Endothelial cell of umbilical vein (primary cell): ENCODE data around the gene SLC44A3. TPM values are rescaled to one million over a fixed set of nuclear protein-coding genes. Genes with fewer than 3 reads are reported as not detected.

Experiments
- BruUV-seq: library from RNA; stranded (reverse); fragments of 400-500 nt; replicated peaks from 2 replicates; lab custom pipeline; 2021; lab: Mats Ljungman, UMichigan
- CTCF ChIA-PET: fragments of 300-600, 350-600 bp; sonication (Branson Sonifier 250); formaldehyde crosslinking; loops from one replicate; lab custom pipeline; 2021; ENCODE audit warnings: antibody characterized with exemption, inconsistent platforms; lab: Charles Lee
- POLR2A ChIA-PET: fragments of 300-600, 350-600 bp; sonication (Branson Sonifier 250); formaldehyde crosslinking; loops from one replicate; lab custom pipeline; 2021; ENCODE audit warnings: antibody characterized with exemption, inconsistent platforms; lab: Charles Lee
- DNase-seq: peaks from one replicate; pipeline ENCODE4 v3.0.0-alpha.2; 2011; ENCODE audit warnings: low read depth, low spot score
- FAIRE-seq: peaks from 2 replicates; lab custom pipeline; 2011; peaks lifted over from hg19 to GRCh38; lab: Jason Lieb, UNC
- H2AFZ ChIP-seq: 2 replicates; pipeline ENCODE4 v1.6.0; 2012; ENCODE audit warnings: low read depth, low read length, control low read depth, inconsistent platforms
- H3K27ac ChIP-seq: 2 replicates; pipeline ENCODE4 v1.5.1; 2011; ENCODE audit warnings: low read depth, mild to moderate bottlenecking, control low read depth, low read length, moderate library complexity; ENCODE audit not compliant: insufficient read depth
- H3K27me3 ChIP-seq, 2 experiments: 2 replicates each; pipeline versions ENCODE4 v1.6.0 to v1.6.1; 2011; ENCODE audit warnings: low read length in 2 of 2, mixed read lengths in 1 of 2; ENCODE audit not compliant: control insufficient read depth in 2 of 2, insufficient read depth in 2 of 2
- H3K36me3 ChIP-seq, 2 experiments: 2 replicates in 1 of 2; 3 replicates in 1 of 2; pipeline ENCODE4 v1.5.1; 2011; ENCODE audit warnings: low read length in 2 of 2, mild to moderate bottlenecking in 1 of 2, moderate library complexity in 1 of 2; ENCODE audit not compliant: control insufficient read depth in 2 of 2, insufficient read depth in 2 of 2; ENCODE audit errors: extremely low read depth in 1 of 2
- H3K4me1 ChIP-seq: 3 replicates; pipeline ENCODE4 v1.5.1; 2011; ENCODE audit warnings: mild to moderate bottlenecking, low read length; ENCODE audit not compliant: control insufficient read depth, insufficient read depth; ENCODE audit errors: extremely low read depth
- H3K4me2 ChIP-seq: 2 replicates; pipeline ENCODE4 v1.6.1; 2011; ENCODE audit warnings: low read length, control low read depth, mixed read lengths; ENCODE audit not compliant: insufficient read depth
- H3K4me3 ChIP-seq, 3 experiments: fragments of 200-600 bp in 1 of 3; sonication (generic), shearing (Covaris generic) in 1 of 3; replicated peaks in 1 of 3; 2 replicates each; pipeline ENCODE4 v1.5.1; 2011 to 2016; ENCODE audit warnings: control low read depth in 3 of 3, low read length in 3 of 3, mild to moderate bottlenecking in 2 of 3, inconsistent platforms in 1 of 3, low read depth in 1 of 3, moderate library complexity in 1 of 3; ENCODE audit not compliant: insufficient read depth in 1 of 3
- H3K79me2 ChIP-seq: 2 replicates; pipeline ENCODE4 v1.6.0; 2012; ENCODE audit warnings: low read length, inconsistent platforms; ENCODE audit not compliant: control insufficient read depth, insufficient read depth
- H3K9ac ChIP-seq: replicated peaks from 2 replicates; pipeline ENCODE3; 2011; ENCODE audit warnings: low read length, control low read depth; ENCODE audit not compliant: insufficient read depth; ENCODE audit errors: extremely low read depth
- H3K9me1 ChIP-seq: replicated peaks from 3 replicates; pipeline ENCODE4 v1.6.0; 2011; ENCODE audit warnings: mild to moderate bottlenecking, low read length; ENCODE audit not compliant: control insufficient read depth, insufficient read depth; ENCODE audit errors: extremely low read depth
- H3K9me3 ChIP-seq: replicated peaks from 2 replicates; pipeline ENCODE4 v1.5.1; 2012; ENCODE audit warnings: low read length, inconsistent platforms; ENCODE audit not compliant: control insufficient read depth, insufficient read depth
- H4K20me1 ChIP-seq: replicated peaks from 2 replicates; pipeline ENCODE3; 2011; ENCODE audit warnings: mild to moderate bottlenecking, low read length; ENCODE audit not compliant: control insufficient read depth, insufficient read depth; ENCODE audit errors: extremely low read depth
- EZH2 ChIP-seq: IDR thresholded peaks from 2 replicates; pipeline ENCODE4 v1.6.1; 2012; ENCODE audit warnings: borderline replicate concordance, low read depth, mild to moderate bottlenecking, moderate library complexity, low read length, inconsistent platforms; ENCODE audit not compliant: severe bottlenecking
- FOS ChIP-seq: IDR thresholded peaks from 2 replicates; pipeline ENCODE4 v1.6.1; 2011; ENCODE audit warnings: mild to moderate bottlenecking, low read length, moderate library complexity, borderline replicate concordance; ENCODE audit not compliant: insufficient read depth
- GATA2 ChIP-seq: IDR thresholded peaks from 2 replicates; pipeline ENCODE4 v1.7.0; 2011; ENCODE audit warnings: low read depth, mild to moderate bottlenecking, moderate library complexity, mixed read lengths, low read length; ENCODE audit not compliant: insufficient read length, insufficient read depth
- JUN ChIP-seq: IDR thresholded peaks from 2 replicates; pipeline ENCODE4 v1.6.1; 2011; ENCODE audit warnings: borderline replicate concordance, low read depth; ENCODE audit not compliant: insufficient read length, insufficient read depth
- MYC ChIP-seq: IDR thresholded peaks from one replicate; pipeline ENCODE4 v1.6.1; 2011; ENCODE audit warnings: mild to moderate bottlenecking, low read depth, low read length
- POLR2A ChIP-seq: IDR thresholded peaks from 2 replicates; pipeline ENCODE4 v1.6.1; 2012; ENCODE audit warnings: low read depth, mild to moderate bottlenecking, control low read depth, low read length
- POLR2AphosphoS5 ChIP-seq: IDR thresholded peaks from 2 replicates; pipeline ENCODE4 v1.6.1; 2012; ENCODE audit warnings: low read depth, mild to moderate bottlenecking, control low read depth, low read length, moderate library complexity; ENCODE audit not compliant: insufficient read depth
- dilution Hi-C: fragments of 300-500 bp; cut with MboI; formaldehyde crosslinking; loops from one replicate; pipeline ENCODE4 v1.15.0; 2019; ENCODE audit warnings: low sequenced_read_pairs; ENCODE audit not compliant: extremely low pct_ligation_motif_present
- intact Hi-C: fragments of 100-400 bp; cut with micrococcal nuclease; formaldehyde crosslinking; loops from one replicate; pipeline ENCODE4 v1.10.0; 2022
- polyA plus RNA-seq, 4 experiments: library from polyadenylated mRNA; depleted of rRNA in 3 of 4; stranded (reverse) in 3 of 4; unstranded in 1 of 4; fragments of >200 nt; gene quantifications; 2 replicates each; pipeline versions ENCODE4 v1.2.1 to v1.2.3, GENCODE V29; 2011 to 2012; ENCODE audit warnings: missing spikeins in 1 of 4
- total RNA-seq: library from RNA; stranded (reverse); gene quantifications from 2 replicates; pipeline ENCODE4 v1.2.3, GENCODE V29; 2021
- TF ChIP-seq, protein P1 (sequence below): IDR thresholded peaks from 2 replicates; pipeline ENCODE4 v1.6.1; 2011; ENCODE audit not compliant: insufficient read depth, insufficient read length
- TF ChIP-seq, protein P2 (sequence below), 2 donors: IDR thresholded peaks; 1 replicate in 1 of 2; 2 replicates in 1 of 2; pipeline ENCODE4 v1.5.1; 2011; ENCODE audit warnings: low read length in 2 of 2, mild to moderate bottlenecking in 2 of 2, moderate library complexity in 2 of 2, control low read depth in 1 of 2, inconsistent platforms in 1 of 2, low read depth in 1 of 2; ENCODE audit not compliant: insufficient read depth in 1 of 2; ENCODE audit errors: extremely low read depth in 1 of 2

Gene SLC44A3
- total and polyA plus RNA-seq, 2 donors (not counting 3 experiments of a cell fraction or from before 2014, with no cell fraction given) = 0.29 to 0.42 TPM

DNA sequence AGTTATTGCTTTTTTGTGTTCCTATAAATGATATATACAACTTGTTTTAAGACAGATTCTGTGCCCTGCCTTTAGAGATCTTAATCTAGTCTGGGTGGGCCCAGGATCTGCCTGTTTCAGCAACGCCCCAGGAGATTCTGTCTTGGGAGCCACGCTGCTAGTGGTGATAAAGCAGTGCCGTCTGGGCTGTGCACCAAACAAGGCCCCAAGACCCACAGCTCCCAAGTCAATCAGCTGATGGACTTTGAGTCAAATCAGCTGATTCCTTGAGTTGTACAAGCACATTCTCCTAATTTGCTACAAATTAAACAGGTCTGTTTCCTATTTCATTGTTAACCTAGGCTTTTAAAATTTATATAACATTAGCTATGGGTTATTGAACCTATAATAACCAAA, 15.7 kb upstream of the SLC44A3 start:
- dilution Hi-C loops (loop anchor here (25.0 kb wide), 1 partner anchor 267 kb away; the partner anchor contains the start of gene F3), intact Hi-C loops (loop anchor here (5.0 kb wide), 1 partner anchor 387 kb away; the partner anchor contains the start of gene ABCD3)
- no peaks in the 10 kb centered on the region for H3K36me3 ChIP-seq
- no TSS peak for BruUV-seq
- no peak overlapping the region for H3K27ac ChIP-seq
- ChIA-PET CTCF (interaction anchor here (1.1 to 6.9 kb wide), 8 partner anchors 50 to 462 kb away, joined by 3 to 205 read pairs (median 60); no protein-coding TSS in a partner anchor), POLR2A (no interaction called here)
- H3K4me2 ChIP-seq = no peak overlapping the region
- no peaks in the 10 kb centered on the region for H3K79me2 ChIP-seq
- no peaks in the 10 kb centered on the region for H3K9me3 ChIP-seq
- FAIRE-seq (no peak), DNase-seq (no peak)
- H3K4me3 ChIP-seq = no peak overlapping the region
- no peaks in the 10 kb centered on the region for H3K9me1 ChIP-seq
- H4K20me1 ChIP-seq = no peaks in the 10 kb centered on the region
- peaks cover 0 to 2% of the 10 kb centered on the region in 2 experiments for H3K27me3 ChIP-seq
- TF ChIP-seq, protein P1, sequence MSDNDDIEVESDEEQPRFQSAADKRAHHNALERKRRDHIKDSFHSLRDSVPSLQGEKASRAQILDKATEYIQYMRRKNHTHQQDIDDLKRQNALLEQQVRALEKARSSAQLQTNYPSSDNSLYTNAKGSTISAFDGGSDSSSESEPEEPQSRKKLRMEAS = no peak
- TF ChIP-seq JUN (no peak), POLR2AphosphoS5 (no peak), POLR2A (no peak), MYC (no peak), FOS (no peak), GATA2 (no peak), EZH2 (no peak)
- TF ChIP-seq, protein P2, sequence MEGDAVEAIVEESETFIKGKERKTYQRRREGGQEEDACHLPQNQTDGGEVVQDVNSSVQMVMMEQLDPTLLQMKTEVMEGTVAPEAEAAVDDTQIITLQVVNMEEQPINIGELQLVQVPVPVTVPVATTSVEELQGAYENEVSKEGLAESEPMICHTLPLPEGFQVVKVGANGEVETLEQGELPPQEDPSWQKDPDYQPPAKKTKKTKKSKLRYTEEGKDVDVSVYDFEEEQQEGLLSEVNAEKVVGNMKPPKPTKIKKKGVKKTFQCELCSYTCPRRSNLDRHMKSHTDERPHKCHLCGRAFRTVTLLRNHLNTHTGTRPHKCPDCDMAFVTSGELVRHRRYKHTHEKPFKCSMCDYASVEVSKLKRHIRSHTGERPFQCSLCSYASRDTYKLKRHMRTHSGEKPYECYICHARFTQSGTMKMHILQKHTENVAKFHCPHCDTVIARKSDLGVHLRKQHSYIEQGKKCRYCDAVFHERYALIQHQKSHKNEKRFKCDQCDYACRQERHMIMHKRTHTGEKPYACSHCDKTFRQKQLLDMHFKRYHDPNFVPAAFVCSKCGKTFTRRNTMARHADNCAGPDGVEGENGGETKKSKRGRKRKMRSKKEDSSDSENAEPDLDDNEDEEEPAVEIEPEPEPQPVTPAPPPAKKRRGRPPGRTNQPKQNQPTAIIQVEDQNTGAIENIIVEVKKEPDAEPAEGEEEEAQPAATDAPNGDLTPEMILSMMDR (IDR thresholded peaks at IDR 0.05; ENCODE audit: extremely low read depth in 1 of 2, insufficient read depth in 1 of 2, low read depth in 1 of 2, low read length in 2 of 2) = no peak
- peaks cover 30% of the 10 kb centered on the region for H3K4me1 ChIP-seq
- H2AFZ ChIP-seq = no peak overlapping the region
- H3K9ac ChIP-seq = no peak overlapping the region
